ENCODE results near the gene IL32. TPM values are rescaled to one million over a fixed set of nuclear protein-coding genes. Genes with fewer than 3 reads are reported as not detected.

IL32 gene
- polyA plus RNA-seq, 1 donor from 2014 or later: not detected

GRCh38 chr16:3032624-3033023 is 32.8 kb upstream of the IL32 start:
- Histone ChIP-seq H3F3A (ENCODE audit: insufficient read depth, low read length, poor library complexity, severe bottlenecking) (no peaks in the 10 kb centered on the region), H3K36me3 (ENCODE audit: insufficient read depth, low read length) (no peaks in the 10 kb centered on the region), H3K27me3 (ENCODE audit: insufficient read depth, low read depth, low read length) (peaks cover 52% of the 10 kb centered on the region), H3K9ac (ENCODE audit: low read length) (no peak overlapping the region), H3K79me2 (replicated peaks; ENCODE audit: insufficient read depth, low read length) (no peaks in the 10 kb centered on the region), H4K20me1 (ENCODE audit: insufficient read depth) (no peaks in the 10 kb centered on the region), H3K4me3 (ENCODE audit: low read length) (no peak overlapping the region), H3K4me2 (ENCODE audit: low read length) (no peak overlapping the region), H3K9me3 (ENCODE audit: low read length) (no peaks in the 10 kb centered on the region), H3K27ac (ENCODE audit: low read length) (no peak overlapping the region), H3K9me2 (ENCODE audit: insufficient read depth, low read length) (no peaks in the 10 kb centered on the region), H2AFZ (ENCODE audit: low read depth, low read length) (no peak overlapping the region)
- TF ChIP-seq POLR2AphosphoS5 (IDR thresholded peaks at IDR 0.05): no peak
- no peak for TF ChIP-seq SMC3 (conservative IDR thresholded peaks at IDR 0.05; ENCODE audit: poor library complexity)
- no peak for TF ChIP-seq EP300 (conservative IDR thresholded peaks at IDR 0.05; ENCODE audit: poor library complexity, severe bottlenecking)
- TF ChIP-seq RAD21 (conservative IDR thresholded peaks at IDR 0.05): no peak
- TF ChIP-seq CTCF (IDR thresholded peaks at IDR 0.05; ENCODE audit: poor library complexity, severe bottlenecking): no peak
- no peak for TF ChIP-seq MXI1 (conservative IDR thresholded peaks at IDR 0.05; ENCODE audit: poor library complexity, severe bottlenecking)
- no peak for TF ChIP-seq EZH2 (IDR thresholded peaks at IDR 0.05; ENCODE audit: borderline replicate concordance, insufficient read depth, low read length, poor library complexity, severe bottlenecking)
- TF ChIP-seq REST (IDR thresholded peaks at IDR 0.05; ENCODE audit: borderline replicate concordance): no peak
- no peak for TF ChIP-seq TAF1 (IDR thresholded peaks at IDR 0.05; ENCODE audit: low read depth)

GRCh38 chr16:3035289-3035971 is 30.0 kb upstream of the IL32 start:
- H3K9me3 ChIP-seq (ENCODE audit: low read length): no peaks in the 10 kb centered on the region
- H3K79me2 ChIP-seq (replicated peaks; ENCODE audit: insufficient read depth, low read length): no peaks in the 10 kb centered on the region
- no peak overlapping the region for H3K9ac ChIP-seq (ENCODE audit: low read length)
- no peaks in the 10 kb centered on the region for H4K20me1 ChIP-seq (ENCODE audit: insufficient read depth)
- no peak overlapping the region for H3K4me3 ChIP-seq (ENCODE audit: low read length)
- H3K27me3 ChIP-seq (ENCODE audit: insufficient read depth, low read depth, low read length): peaks cover 72% of the 10 kb centered on the region
- no peaks in the 10 kb centered on the region for H3F3A ChIP-seq (ENCODE audit: insufficient read depth, low read length, poor library complexity, severe bottlenecking)
- H3K4me2 ChIP-seq (ENCODE audit: low read length): no peak overlapping the region
- no peak for TF ChIP-seq CTCF (IDR thresholded peaks at IDR 0.05; ENCODE audit: poor library complexity, severe bottlenecking)
- TF ChIP-seq REST (IDR thresholded peaks at IDR 0.05; ENCODE audit: borderline replicate concordance): no peak
- no peak for TF ChIP-seq EZH2 (IDR thresholded peaks at IDR 0.05; ENCODE audit: borderline replicate concordance, insufficient read depth, low read length, poor library complexity, severe bottlenecking)
- TF ChIP-seq TAF1 (IDR thresholded peaks at IDR 0.05; ENCODE audit: low read depth): no peak
- TF ChIP-seq POLR2AphosphoS5 (IDR thresholded peaks at IDR 0.05): no peak
- TF ChIP-seq SMC3 (conservative IDR thresholded peaks at IDR 0.05; ENCODE audit: poor library complexity): no peak
- no peak for TF ChIP-seq MXI1 (conservative IDR thresholded peaks at IDR 0.05; ENCODE audit: poor library complexity, severe bottlenecking)
- TF ChIP-seq EP300 (conservative IDR thresholded peaks at IDR 0.05; ENCODE audit: poor library complexity, severe bottlenecking): no peak
- no peak for TF ChIP-seq RAD21 (conservative IDR thresholded peaks at IDR 0.05)
- H2AFZ ChIP-seq (ENCODE audit: low read depth, low read length): no peak overlapping the region
- H3K9me2 ChIP-seq (ENCODE audit: insufficient read depth, low read length): no peaks in the 10 kb centered on the region
- H3K36me3 ChIP-seq (ENCODE audit: insufficient read depth, low read length): no peaks in the 10 kb centered on the region
- no peak overlapping the region for H3K27ac ChIP-seq (ENCODE audit: low read length)
